ENCODE data around the gene KCNJ5.

DNA sequence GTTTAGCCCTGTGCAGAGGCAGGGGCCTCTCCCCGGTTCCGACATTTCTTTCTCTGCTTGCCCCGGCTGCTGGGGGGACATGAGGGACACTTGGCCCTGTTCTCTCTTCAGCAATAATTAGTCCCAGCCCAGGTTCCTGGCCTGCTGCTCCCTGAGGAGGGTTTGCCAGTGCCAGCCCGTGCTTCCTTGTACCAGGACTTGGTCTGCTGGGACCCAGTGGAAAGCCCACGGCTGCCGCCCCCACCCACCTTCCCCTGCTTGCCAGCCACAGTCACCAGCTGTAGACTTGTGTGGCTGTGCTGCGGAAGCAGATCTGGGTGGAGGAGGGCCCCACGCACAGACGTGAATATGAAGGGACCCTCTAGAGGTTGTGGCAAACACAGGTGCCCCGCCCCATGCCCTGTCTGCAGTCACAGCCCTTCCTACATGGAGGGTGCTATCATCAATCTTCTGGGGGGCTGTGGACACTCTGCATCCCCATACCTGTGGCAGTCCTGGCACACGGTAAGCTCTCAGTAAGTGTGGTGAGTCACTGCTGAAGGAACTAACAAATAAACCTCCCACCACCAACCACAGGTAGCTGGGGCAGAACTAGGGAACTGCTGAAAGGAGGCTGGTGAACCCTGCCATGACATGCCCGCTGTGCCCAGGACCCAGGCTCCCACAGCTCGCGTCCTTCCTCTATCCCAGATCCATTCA is 50.6 kb downstream of the KCNJ5 start:
- TF ChIP-seq POLR2A (IDR thresholded peaks at IDR 0.05): no peak
- TF ChIP-seq, protein P1, sequence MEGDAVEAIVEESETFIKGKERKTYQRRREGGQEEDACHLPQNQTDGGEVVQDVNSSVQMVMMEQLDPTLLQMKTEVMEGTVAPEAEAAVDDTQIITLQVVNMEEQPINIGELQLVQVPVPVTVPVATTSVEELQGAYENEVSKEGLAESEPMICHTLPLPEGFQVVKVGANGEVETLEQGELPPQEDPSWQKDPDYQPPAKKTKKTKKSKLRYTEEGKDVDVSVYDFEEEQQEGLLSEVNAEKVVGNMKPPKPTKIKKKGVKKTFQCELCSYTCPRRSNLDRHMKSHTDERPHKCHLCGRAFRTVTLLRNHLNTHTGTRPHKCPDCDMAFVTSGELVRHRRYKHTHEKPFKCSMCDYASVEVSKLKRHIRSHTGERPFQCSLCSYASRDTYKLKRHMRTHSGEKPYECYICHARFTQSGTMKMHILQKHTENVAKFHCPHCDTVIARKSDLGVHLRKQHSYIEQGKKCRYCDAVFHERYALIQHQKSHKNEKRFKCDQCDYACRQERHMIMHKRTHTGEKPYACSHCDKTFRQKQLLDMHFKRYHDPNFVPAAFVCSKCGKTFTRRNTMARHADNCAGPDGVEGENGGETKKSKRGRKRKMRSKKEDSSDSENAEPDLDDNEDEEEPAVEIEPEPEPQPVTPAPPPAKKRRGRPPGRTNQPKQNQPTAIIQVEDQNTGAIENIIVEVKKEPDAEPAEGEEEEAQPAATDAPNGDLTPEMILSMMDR (IDR thresholded peaks at IDR 0.05): no peak

Data from tibial nerve (tissue), 3 donors.